SK-N-MC (cell line): ENCODE data around the gene EIF3B.
A peak's percentile ranks its signal among the peaks of the same experiment; 100 is the strongest.

Source experiments
- DNase-seq: peaks from one replicate; pipeline ENCODE4 v3.0.0-alpha.2; 2011; ENCODE audit warnings: low read depth, low spot score
- H3K27ac ChIP-seq: fragments of 200-600 bp; sonication (generic); 2 replicates; pipeline ENCODE4 v1.5.1; 2016; ENCODE audit warnings: mixed run types
- H3K36me3 ChIP-seq: fragments of 200-600 bp; sonication (generic); 2 replicates; pipeline ENCODE4 v1.6.1; 2017; ENCODE audit warnings: antibody characterized with exemption, low read length, mixed read lengths; ENCODE audit not compliant: insufficient read depth
- H3K4me3 ChIP-seq: fragments of 200-600 bp; sonication (generic); 2 replicates; pipeline ENCODE4 v1.5.1; 2016
- H3K9ac ChIP-seq: fragments of 200-600 bp; sonication (generic); 2 replicates; pipeline ENCODE4 v1.8.0; 2017; ENCODE audit warnings: mixed run types, mixed read lengths; ENCODE audit not compliant: insufficient read length
- H3K9me3 ChIP-seq: fragments of 200-600 bp; sonication (generic); 2 replicates; pipeline ENCODE4 v1.6.1; 2017; ENCODE audit warnings: low read depth, mild to moderate bottlenecking, antibody characterized with exemption, low read length, moderate library complexity, mixed read lengths
- EZH2 ChIP-seq: fragments of 200-600 bp; sonication (generic); IDR thresholded peaks from one replicate; pipeline ENCODE4 v1.6.1; 2017; ENCODE audit warnings: antibody characterized with exemption
- FOXP2 ChIP-seq: optimal IDR thresholded peaks from 2 replicates; pipeline ENCODE3; 2011; ENCODE audit warnings: mild to moderate bottlenecking, moderate library complexity; ENCODE audit not compliant: insufficient read depth; ENCODE audit errors: extremely low read length, control extremely low read depth
- POLR2AphosphoS5 ChIP-seq: IDR thresholded peaks from 2 replicates; pipeline ENCODE4 v1.6.1; 2012; ENCODE audit warnings: mild to moderate bottlenecking, low read depth, low read length, borderline replicate concordance

EIF3B gene

GRCh38 chr7:2357165-2357564, 2.5 kb downstream of the EIF3B start:
- TF ChIP-seq EZH2 (no peak), FOXP2 (no peak), POLR2AphosphoS5 (no peak)
- Histone ChIP-seq H3K4me3 (no peak overlapping the region), H3K9ac (peak overlapping the region; percentile 46), H3K9me3 (no peaks in the 10 kb centered on the region), H3K27ac (no peak overlapping the region), H3K36me3 (peaks cover 58% of the 10 kb centered on the region)
- DNase-seq: no peak

GRCh38 chr7:2357571-2357970, 2.9 kb downstream of the EIF3B start:
- Histone ChIP-seq H3K36me3 (peaks cover 62% of the 10 kb centered on the region), H3K9me3 (no peaks in the 10 kb centered on the region), H3K9ac (peak overlapping the region; percentile 46), H3K4me3 (no peak overlapping the region), H3K27ac (no peak overlapping the region)
- TF ChIP-seq FOXP2: no peak
- no peak for TF ChIP-seq POLR2AphosphoS5
- TF ChIP-seq EZH2: no peak
- DNase-seq: no peak

GRCh38 chr7:2358968-2359527, 4.4 kb downstream of the EIF3B start:
- TF ChIP-seq FOXP2 (no peak), POLR2AphosphoS5 (no peak), EZH2 (no peak)
- H3K27ac ChIP-seq: no peak overlapping the region
- no peak overlapping the region for H3K4me3 ChIP-seq
- no peak overlapping the region for H3K9ac ChIP-seq
- H3K36me3 ChIP-seq: peaks cover 76% of the 10 kb centered on the region
- H3K9me3 ChIP-seq: no peaks in the 10 kb centered on the region
- no peak for DNase-seq

GRCh38 chr7:2359610-2360009, 5.0 kb downstream of the EIF3B start:
- TF ChIP-seq EZH2: no peak
- TF ChIP-seq POLR2AphosphoS5: no peak
- TF ChIP-seq FOXP2: no peak
- DNase-seq: no peak
- no peak overlapping the region for H3K4me3 ChIP-seq
- no peak overlapping the region for H3K9ac ChIP-seq
- peaks cover 82% of the 10 kb centered on the region for H3K36me3 ChIP-seq
- H3K9me3 ChIP-seq: no peaks in the 10 kb centered on the region
- H3K27ac ChIP-seq: no peak overlapping the region

- Histone ChIP-seq H3K9me3 (no peaks in the 10 kb centered on the region), H3K27ac (peak overlapping the region; percentile 40; the same call in 1 of the 2 replicates), H3K9ac (no peak overlapping the region), H3K4me3 (no peak overlapping the region), H3K36me3 (peaks cover 92% of the 10 kb centered on the region)
- TF ChIP-seq FOXP2 (no peak), EZH2 (no peak), POLR2AphosphoS5 (no peak)
- DNase-seq: no peak
Observed at GRCh38 chr7:2360796-2361195, 6.2 kb downstream of the EIF3B start.

- Histone ChIP-seq H3K9ac (no peak overlapping the region), H3K9me3 (no peaks in the 10 kb centered on the region), H3K36me3 (peaks cover 95% of the 10 kb centered on the region), H3K4me3 (no peak overlapping the region), H3K27ac (no peak overlapping the region)
- no peak for TF ChIP-seq FOXP2
- TF ChIP-seq EZH2: no peak
- no peak for TF ChIP-seq POLR2AphosphoS5
- no peak for DNase-seq
Observed at GRCh38 chr7:2362385-2363088, 7.9 kb downstream of the EIF3B start.

- no peak overlapping the region for H3K9ac ChIP-seq
- no peak for TF ChIP-seq FOXP2
- TF ChIP-seq POLR2AphosphoS5: no peak
- no peak for TF ChIP-seq EZH2
- DNase-seq: no peak
- no peak overlapping the region for H3K4me3 ChIP-seq
- H3K36me3 ChIP-seq: peaks cover 99% of the 10 kb centered on the region
- H3K9me3 ChIP-seq: no peaks in the 10 kb centered on the region
- no peak overlapping the region for H3K27ac ChIP-seq
Observed at GRCh38 chr7:2369139-2369538, 14.5 kb downstream of the EIF3B start.

- DNase-seq: no peak
- Histone ChIP-seq H3K9me3 (no peaks in the 10 kb centered on the region), H3K9ac (no peak overlapping the region), H3K36me3 (peaks cover 99% of the 10 kb centered on the region), H3K27ac (no peak overlapping the region), H3K4me3 (no peak overlapping the region)
- TF ChIP-seq FOXP2 (no peak), POLR2AphosphoS5 (no peak), EZH2 (no peak)
Observed at GRCh38 chr7:2371329-2371728, 16.7 kb downstream of the EIF3B start.
